ENCODE results near the gene TRPC4AP.

TRPC4AP gene

DNA sequence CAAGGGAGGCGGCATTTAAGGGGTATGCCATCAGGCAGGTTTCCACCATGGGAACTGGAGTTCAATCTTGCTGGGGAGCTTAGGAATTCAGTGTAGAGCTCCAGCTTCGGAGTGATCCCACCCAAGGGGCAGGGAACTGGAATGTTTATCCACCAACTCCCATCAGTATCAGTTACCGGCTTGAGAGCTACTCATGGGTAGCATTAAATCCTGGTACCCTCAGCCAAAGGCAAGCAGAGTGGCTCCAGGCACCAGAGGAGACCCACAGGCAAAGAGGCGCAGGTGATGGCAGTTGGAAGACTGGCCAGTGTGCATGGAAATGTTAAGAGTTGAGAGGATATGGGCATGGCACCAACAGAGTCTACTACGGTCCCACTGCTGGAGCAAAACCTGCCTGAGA is 40.4 kb upstream of the TRPC4AP start:
- Histone ChIP-seq H3K9me3 (ENCODE audit: severe bottlenecking) (no peaks in the 10 kb centered on the region), H3K27me3 (ENCODE audit: insufficient read depth, low read depth, severe bottlenecking) (no peaks in the 10 kb centered on the region), H3K36me3 (no peaks in the 10 kb centered on the region), H3K27ac (no peak overlapping the region), H3K4me3 (ENCODE audit: low read depth, low read length) (no peak overlapping the region)
- no peak for DNase-seq
- no peak for TF ChIP-seq CTCF (IDR thresholded peaks at IDR 0.05; ENCODE audit: low read depth, low read length)

DNA sequence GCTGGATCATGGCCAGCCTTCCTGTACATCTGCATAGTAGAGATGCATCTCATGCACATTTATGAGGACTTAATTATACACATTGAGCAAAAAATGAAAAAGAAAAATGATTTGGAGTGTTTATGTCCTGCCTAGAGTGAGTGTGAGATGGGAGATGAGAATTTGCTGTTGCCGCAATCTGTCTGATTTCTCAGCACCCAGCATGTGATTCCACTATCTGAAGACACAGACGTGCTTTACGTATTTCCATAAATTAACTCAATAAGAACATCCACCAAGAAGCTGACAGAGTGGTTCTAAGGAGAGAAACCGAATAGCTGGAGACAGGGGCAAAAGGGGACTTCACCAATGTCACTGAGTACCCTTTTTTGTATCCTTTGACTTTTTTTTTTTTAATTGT is 39.3 kb upstream of the TRPC4AP start:
- Histone ChIP-seq H3K27me3 (ENCODE audit: insufficient read depth, low read depth, severe bottlenecking) (no peaks in the 10 kb centered on the region), H3K27ac (no peak overlapping the region), H3K36me3 (no peaks in the 10 kb centered on the region), H3K4me3 (ENCODE audit: low read depth, low read length) (no peak overlapping the region), H3K9me3 (ENCODE audit: severe bottlenecking) (no peaks in the 10 kb centered on the region)
- TF ChIP-seq CTCF (IDR thresholded peaks at IDR 0.05; ENCODE audit: low read depth, low read length) = no peak
- DNase-seq = no peak

- Histone ChIP-seq H3K27ac (no peak overlapping the region), H3K36me3 (no peaks in the 10 kb centered on the region), H3K27me3 (ENCODE audit: insufficient read depth, low read depth, severe bottlenecking) (no peaks in the 10 kb centered on the region), H3K4me3 (ENCODE audit: low read depth, low read length) (no peak overlapping the region), H3K9me3 (ENCODE audit: severe bottlenecking) (no peaks in the 10 kb centered on the region)
- no peak for DNase-seq
- TF ChIP-seq CTCF (IDR thresholded peaks at IDR 0.05; ENCODE audit: low read depth, low read length) = no peak
These were observed 37.1 kb upstream of the TRPC4AP start for GRCh38 chr20:35129647-35130069.

GRCh38 chr20:35125753-35126152 is 33.1 kb upstream of the TRPC4AP start:
- Histone ChIP-seq H3K9me3 (ENCODE audit: severe bottlenecking) (no peaks in the 10 kb centered on the region), H3K36me3 (no peaks in the 10 kb centered on the region), H3K27me3 (ENCODE audit: insufficient read depth, low read depth, severe bottlenecking) (no peaks in the 10 kb centered on the region), H3K4me3 (ENCODE audit: low read depth, low read length) (no peak overlapping the region), H3K27ac (no peak overlapping the region)
- no peak for TF ChIP-seq CTCF (IDR thresholded peaks at IDR 0.05; ENCODE audit: low read depth, low read length)
- DNase-seq = no peak

- no peak for DNase-seq
- TF ChIP-seq CTCF (IDR thresholded peaks at IDR 0.05; ENCODE audit: low read depth, low read length) = no peak
- Histone ChIP-seq H3K9me3 (ENCODE audit: severe bottlenecking) (no peaks in the 10 kb centered on the region), H3K4me3 (ENCODE audit: low read depth, low read length) (no peak overlapping the region), H3K36me3 (no peaks in the 10 kb centered on the region), H3K27me3 (ENCODE audit: insufficient read depth, low read depth, severe bottlenecking) (no peaks in the 10 kb centered on the region), H3K27ac (no peak overlapping the region)
These were observed 30.3 kb upstream of the TRPC4AP start for GRCh38 chr20:35122756-35123405.

DNA sequence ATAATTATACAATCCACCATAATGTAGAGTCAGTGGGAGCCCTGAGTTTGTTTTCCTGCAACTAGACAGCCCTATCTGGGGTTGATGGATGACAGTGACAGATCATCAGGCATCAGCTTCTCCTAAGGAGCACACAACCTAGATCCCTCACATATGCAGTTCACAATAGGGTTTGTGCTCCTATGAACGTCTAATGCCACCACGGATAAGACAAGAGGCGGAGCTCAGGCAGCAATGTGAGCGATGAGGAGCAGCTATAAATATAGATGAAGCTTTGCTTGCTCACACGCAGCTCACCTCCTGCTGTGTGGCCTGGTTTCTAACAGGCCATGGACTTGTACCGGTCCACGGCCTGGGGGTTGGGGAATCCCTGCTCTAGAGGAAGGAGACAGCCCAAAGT is 28.6 kb upstream of the TRPC4AP start:
- H3K4me3 ChIP-seq (ENCODE audit: low read depth, low read length) = no peak overlapping the region
- no peaks in the 10 kb centered on the region for H3K9me3 ChIP-seq (ENCODE audit: severe bottlenecking)
- H3K36me3 ChIP-seq = no peaks in the 10 kb centered on the region
- TF ChIP-seq CTCF (IDR thresholded peaks at IDR 0.05; ENCODE audit: low read depth, low read length) = no peak
- H3K27me3 ChIP-seq (ENCODE audit: insufficient read depth, low read depth, severe bottlenecking) = no peaks in the 10 kb centered on the region
- DNase-seq = no peak
- no peak overlapping the region for H3K27ac ChIP-seq

All from WERI-Rb-1 (cell line).